HEK293 (cell line): ENCODE data around the gene FGR.

ENCODE experiments used
- CTCF ChIA-PET: fragments of 350-600 bp; formaldehyde crosslinking; extraction: SDS; loops from one replicate; lab custom pipeline; 2021; ENCODE audit warnings: antibody characterized with exemption; lab: Yijun Ruan, JAX
- POLR2A ChIA-PET: fragments of 300-600 bp; formaldehyde crosslinking; extraction: SDS; loops from one replicate; lab custom pipeline; 2020; ENCODE audit warnings: antibody characterized with exemption, inconsistent platforms; lab: Yijun Ruan, JAX
- H3K27ac ChIP-seq: fragments of 200-500 bp; sonication (Bioruptor generic); 2 replicates; pipeline ENCODE4 v1.5.1; 2014; ENCODE audit warnings: low read depth, low read length, control low read depth, inconsistent platforms; ENCODE audit errors: extremely low read depth
- H3K36me3 ChIP-seq, 2 experiments: fragments of 200-500 bp in 1 of 2; sonication (Bioruptor generic) in 1 of 2; 1 replicate in 1 of 2; 2 replicates in 1 of 2; pipeline ENCODE4 v1.5.1; 2014 to 2017; ENCODE audit warnings: inconsistent platforms in 2 of 2, low read length in 2 of 2; ENCODE audit not compliant: control insufficient read depth in 2 of 2, insufficient read depth in 1 of 2
- H3K4me1 ChIP-seq: fragments of 200-500 bp; sonication (Bioruptor generic); 2 replicates; pipeline ENCODE4 v1.5.1; 2014; ENCODE audit warnings: mild to moderate bottlenecking, low read length, inconsistent platforms; ENCODE audit not compliant: control insufficient read depth, insufficient read depth
- H3K4me3 ChIP-seq: 2 replicates; pipeline ENCODE4 v1.5.1; 2011; ENCODE audit warnings: low read depth, mild to moderate bottlenecking, control low read depth, low read length, moderate library complexity
- H3K9me3 ChIP-seq: fragments of 200-500 bp; sonication (Bioruptor generic); 2 replicates; pipeline ENCODE4 v1.5.1; 2014; ENCODE audit warnings: low read depth, low read length, inconsistent platforms; ENCODE audit not compliant: control insufficient read depth, insufficient read depth
- FEZF1 ChIP-seq: fragments of 450-650 bp; formaldehyde crosslinking; IDR thresholded peaks from 2 replicates; pipeline ENCODE4 v1.5.1; 2016; ENCODE audit warnings: missing biosample characterization, missing genetic modification characterization
- HOXA7 ChIP-seq: sonication (generic); formaldehyde crosslinking; IDR thresholded peaks from 2 replicates; pipeline ENCODE4 v1.8.1; 2022; ENCODE audit warnings: missing genetic modification reagents, borderline replicate concordance
- HOXD13 ChIP-seq: sonication (generic); formaldehyde crosslinking; IDR thresholded peaks from 2 replicates; pipeline ENCODE4 v1.8.0; 2022; ENCODE audit warnings: missing genetic modification reagents, borderline replicate concordance
- MZF1 ChIP-seq: fragments of 450-650 bp; formaldehyde crosslinking; IDR thresholded peaks from 2 replicates; pipeline ENCODE4 v1.5.1; 2017; ENCODE audit warnings: missing biosample characterization, missing genetic modification characterization, borderline replicate concordance
- OSR2 ChIP-seq: fragments of 450-650 bp; formaldehyde crosslinking; IDR thresholded peaks from 2 replicates; pipeline ENCODE4 v1.5.1; 2016; ENCODE audit warnings: missing biosample characterization, missing genetic modification characterization
- ZBTB1 ChIP-seq: fragments of 450-650 bp; formaldehyde crosslinking; IDR thresholded peaks from 2 replicates; pipeline ENCODE4 v1.5.1; 2016; ENCODE audit warnings: missing biosample characterization, missing genetic modification characterization
- ZIC2 ChIP-seq: fragments of 450-650 bp; formaldehyde crosslinking; IDR thresholded peaks from 2 replicates; pipeline ENCODE4 v1.5.1; 2016; ENCODE audit warnings: missing biosample characterization, missing genetic modification characterization
- ZNF114 ChIP-seq: fragments of 450-650 bp; formaldehyde crosslinking; IDR thresholded peaks from 2 replicates; pipeline ENCODE4 v1.5.0; 2017; ENCODE audit warnings: missing biosample characterization, missing genetic modification characterization
- ZNF121 ChIP-seq: fragments of 450-650 bp; formaldehyde crosslinking; IDR thresholded peaks from 2 replicates; pipeline ENCODE4 v1.5.1; 2016; ENCODE audit warnings: missing biosample characterization, missing genetic modification characterization
- ZNF133 ChIP-seq: fragments of 450-650 bp; formaldehyde crosslinking; IDR thresholded peaks from 2 replicates; pipeline ENCODE4 v1.5.1; 2016; ENCODE audit warnings: missing biosample characterization, missing genetic modification characterization
- ZNF19 ChIP-seq: fragments of 450-650 bp; formaldehyde crosslinking; IDR thresholded peaks from 2 replicates; pipeline ENCODE4; 2016; ENCODE audit warnings: missing biosample characterization, missing genetic modification characterization, low read depth
- ZNF211 ChIP-seq: fragments of 450-650 bp; formaldehyde crosslinking; IDR thresholded peaks from 2 replicates; pipeline ENCODE4 v1.5.1; 2016; ENCODE audit warnings: low read depth, missing biosample characterization, missing genetic modification characterization
- ZNF530 ChIP-seq: fragments of 450-650 bp; formaldehyde crosslinking; IDR thresholded peaks from 2 replicates; pipeline ENCODE4 v1.5.1; 2016; ENCODE audit warnings: low read depth, missing biosample characterization, missing genetic modification characterization
- ZNF629 ChIP-seq: fragments of 450-650 bp; formaldehyde crosslinking; IDR thresholded peaks from 2 replicates; pipeline ENCODE4 v1.5.1; 2017; ENCODE audit warnings: missing biosample characterization, missing genetic modification characterization
- ZNF677 ChIP-seq: fragments of 450-650 bp; IDR thresholded peaks from 2 replicates; pipeline ENCODE4 v1.5.0; 2018; ENCODE audit warnings: missing biosample characterization, mild to moderate bottlenecking, missing genetic modification characterization, moderate library complexity
- ZNF701 ChIP-seq: fragments of 450-650 bp; formaldehyde crosslinking; IDR thresholded peaks from 2 replicates; pipeline ENCODE4 v1.5.1; 2016; ENCODE audit warnings: missing biosample characterization, missing genetic modification characterization
- TF ChIP-seq, protein P1 (sequence below): fragments of 450-650 bp; formaldehyde crosslinking; optimal IDR thresholded peaks from 2 replicates; pipeline ENCODE3; 2016; ENCODE audit warnings: missing biosample characterization, mild to moderate bottlenecking, missing genetic modification characterization
- TF ChIP-seq, protein P2 (sequence below): fragments of 450-650 bp; formaldehyde crosslinking; IDR thresholded peaks from 2 replicates; pipeline ENCODE4 v1.5.1; 2017; ENCODE audit warnings: missing biosample characterization, missing genetic modification characterization
- TF ChIP-seq, protein P3 (sequence below): fragments of 450-650 bp; formaldehyde crosslinking; IDR thresholded peaks from 2 replicates; pipeline ENCODE4 v1.5.1; 2016; ENCODE audit warnings: missing biosample characterization, missing genetic modification characterization
- TF ChIP-seq, protein P4 (sequence below): fragments of 450-650 bp; formaldehyde crosslinking; IDR thresholded peaks from 2 replicates; pipeline ENCODE4 v1.5.1; 2016; ENCODE audit warnings: missing biosample characterization, missing genetic modification characterization
- TF ChIP-seq, protein P5 (sequence below): fragments of 450-650 bp; formaldehyde crosslinking; conservative IDR thresholded peaks from 2 replicates; pipeline ENCODE4 v1.5.1; 2016; ENCODE audit warnings: low read depth, missing biosample characterization, missing genetic modification characterization

The FGR gene

DNA sequence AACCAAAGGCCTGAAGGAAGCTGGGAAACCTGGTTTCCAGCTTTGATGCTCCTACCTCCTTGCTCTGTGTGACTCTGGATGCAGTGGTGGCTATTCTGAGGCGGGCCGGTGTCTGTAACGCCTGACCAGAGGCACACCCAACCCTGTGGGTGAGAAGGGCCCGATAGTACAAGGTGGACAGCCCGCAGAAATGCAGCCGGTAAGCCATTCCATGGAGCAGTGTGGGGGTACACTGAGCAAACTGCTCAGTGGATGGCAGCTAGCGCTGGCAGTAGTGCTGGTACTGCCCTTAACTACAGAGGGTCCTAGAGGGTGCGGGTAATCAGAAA, 67.0 kb downstream of the FGR start:
- H3K9me3 ChIP-seq: no peaks in the 10 kb centered on the region
- no peak for TF ChIP-seq ZNF121
- TF ChIP-seq ZNF701 (tag by site-specific recombination): no peak
- no peak for TF ChIP-seq ZNF133
- TF ChIP-seq ZNF114 (tag by site-specific recombination): no peak
- TF ChIP-seq ZBTB1 (tag by site-specific recombination): no peak
- TF ChIP-seq, protein P1, sequence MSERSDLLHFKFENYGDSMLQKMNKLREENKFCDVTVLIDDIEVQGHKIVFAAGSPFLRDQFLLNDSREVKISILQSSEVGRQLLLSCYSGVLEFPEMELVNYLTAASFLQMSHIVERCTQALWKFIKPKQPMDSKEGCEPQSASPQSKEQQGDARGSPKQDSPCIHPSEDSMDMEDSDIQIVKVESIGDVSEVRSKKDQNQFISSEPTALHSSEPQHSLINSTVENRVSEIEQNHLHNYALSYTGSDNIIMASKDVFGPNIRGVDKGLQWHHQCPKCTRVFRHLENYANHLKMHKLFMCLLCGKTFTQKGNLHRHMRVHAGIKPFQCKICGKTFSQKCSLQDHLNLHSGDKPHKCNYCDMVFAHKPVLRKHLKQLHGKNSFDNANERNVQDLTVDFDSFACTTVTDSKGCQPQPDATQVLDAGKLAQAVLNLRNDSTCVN (tag by site-specific recombination): no peak
- TF ChIP-seq FEZF1 (tag by site-specific recombination): no peak
- TF ChIP-seq, protein P2, sequence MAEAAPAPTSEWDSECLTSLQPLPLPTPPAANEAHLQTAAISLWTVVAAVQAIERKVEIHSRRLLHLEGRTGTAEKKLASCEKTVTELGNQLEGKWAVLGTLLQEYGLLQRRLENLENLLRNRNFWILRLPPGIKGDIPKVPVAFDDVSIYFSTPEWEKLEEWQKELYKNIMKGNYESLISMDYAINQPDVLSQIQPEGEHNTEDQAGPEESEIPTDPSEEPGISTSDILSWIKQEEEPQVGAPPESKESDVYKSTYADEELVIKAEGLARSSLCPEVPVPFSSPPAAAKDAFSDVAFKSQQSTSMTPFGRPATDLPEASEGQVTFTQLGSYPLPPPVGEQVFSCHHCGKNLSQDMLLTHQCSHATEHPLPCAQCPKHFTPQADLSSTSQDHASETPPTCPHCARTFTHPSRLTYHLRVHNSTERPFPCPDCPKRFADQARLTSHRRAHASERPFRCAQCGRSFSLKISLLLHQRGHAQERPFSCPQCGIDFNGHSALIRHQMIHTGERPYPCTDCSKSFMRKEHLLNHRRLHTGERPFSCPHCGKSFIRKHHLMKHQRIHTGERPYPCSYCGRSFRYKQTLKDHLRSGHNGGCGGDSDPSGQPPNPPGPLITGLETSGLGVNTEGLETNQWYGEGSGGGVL (tag by site-specific recombination): no peak
- TF ChIP-seq, all 188 proteins: peak for 0
- ChIA-PET CTCF (interaction anchor here (0.6 to 8.6 kb wide), 21 partner anchors 8 to 486 kb away, joined by 3 to 111 read pairs (median 5); partner anchors contain the start of gene AHDC1), POLR2A (interaction anchor here (1.0 to 2.3 kb wide), 6 partner anchors 11 to 201 kb away, joined by 3 to 8 read pairs (median 4); partner anchors contain the start of genes MAP3K6 and WASF2)
- H3K4me1 ChIP-seq: peaks cover 8% of the 10 kb centered on the region; the same call in 1 of the 2 replicates
- no peak overlapping the region for H3K27ac ChIP-seq
- no peak overlapping the region for H3K4me3 ChIP-seq
- H3K36me3 ChIP-seq: no peaks in the 10 kb centered on the region

DNA sequence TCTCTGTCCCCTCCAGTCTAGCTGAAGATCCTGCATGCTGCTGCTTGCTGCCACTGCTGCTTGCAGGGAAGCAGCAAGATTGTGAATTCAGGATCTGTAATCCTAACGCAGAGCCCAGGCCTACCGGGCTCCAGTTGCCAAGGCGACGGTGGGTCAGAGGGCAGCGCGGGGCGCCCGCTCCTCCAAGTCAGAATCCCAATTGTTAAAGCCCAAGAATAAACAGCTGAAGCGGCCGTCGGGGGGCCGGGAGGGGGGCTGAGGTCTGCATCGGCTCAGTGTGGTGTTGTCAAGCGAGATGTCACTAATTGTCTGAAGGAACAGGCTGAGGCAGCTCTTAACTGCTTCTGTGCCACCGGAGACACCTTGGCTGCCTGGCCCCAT, 67.8 kb downstream of the FGR start:
- H3K27ac ChIP-seq: no peak overlapping the region
- no peaks in the 10 kb centered on the region for H3K9me3 ChIP-seq
- ChIA-PET CTCF (interaction anchor here (0.6 to 8.6 kb wide), 6 partner anchors 9 to 96 kb away, joined by 3 to 111 read pairs (median 18); partner anchors contain the start of gene AHDC1), POLR2A (interaction anchor here (0.8 to 2.3 kb wide), 2 partner anchors 10 to 37 kb away, joined by 6 to 8 read pairs; partner anchors contain the start of gene AHDC1)
- no peaks in the 10 kb centered on the region for H3K36me3 ChIP-seq
- no peak overlapping the region for H3K4me3 ChIP-seq
- H3K4me1 ChIP-seq: peaks cover 6% of the 10 kb centered on the region; the same call in 1 of the 2 replicates
- TF ChIP-seq ZNF211 (tag by site-specific recombination) (no peak), ZNF19 (tag by site-specific recombination) (no peak), ZNF629 (tag by site-specific recombination) (no peak), ZNF677 (tag by site-specific recombination) (no peak), MZF1 (no peak), OSR2 (no peak), HOXD13 (no peak), HOXA7 (no peak), ZIC2 (tag by site-specific recombination) (no peak), ZNF530 (tag by site-specific recombination) (no peak)
- TF ChIP-seq, protein P3, sequence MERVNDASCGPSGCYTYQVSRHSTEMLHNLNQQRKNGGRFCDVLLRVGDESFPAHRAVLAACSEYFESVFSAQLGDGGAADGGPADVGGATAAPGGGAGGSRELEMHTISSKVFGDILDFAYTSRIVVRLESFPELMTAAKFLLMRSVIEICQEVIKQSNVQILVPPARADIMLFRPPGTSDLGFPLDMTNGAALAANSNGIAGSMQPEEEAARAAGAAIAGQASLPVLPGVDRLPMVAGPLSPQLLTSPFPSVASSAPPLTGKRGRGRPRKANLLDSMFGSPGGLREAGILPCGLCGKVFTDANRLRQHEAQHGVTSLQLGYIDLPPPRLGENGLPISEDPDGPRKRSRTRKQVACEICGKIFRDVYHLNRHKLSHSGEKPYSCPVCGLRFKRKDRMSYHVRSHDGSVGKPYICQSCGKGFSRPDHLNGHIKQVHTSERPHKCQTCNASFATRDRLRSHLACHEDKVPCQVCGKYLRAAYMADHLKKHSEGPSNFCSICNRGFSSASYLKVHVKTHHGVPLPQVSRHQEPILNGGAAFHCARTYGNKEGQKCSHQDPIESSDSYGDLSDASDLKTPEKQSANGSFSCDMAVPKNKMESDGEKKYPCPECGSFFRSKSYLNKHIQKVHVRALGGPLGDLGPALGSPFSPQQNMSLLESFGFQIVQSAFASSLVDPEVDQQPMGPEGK (tag by site-specific recombination): no peak
- TF ChIP-seq, protein P4, sequence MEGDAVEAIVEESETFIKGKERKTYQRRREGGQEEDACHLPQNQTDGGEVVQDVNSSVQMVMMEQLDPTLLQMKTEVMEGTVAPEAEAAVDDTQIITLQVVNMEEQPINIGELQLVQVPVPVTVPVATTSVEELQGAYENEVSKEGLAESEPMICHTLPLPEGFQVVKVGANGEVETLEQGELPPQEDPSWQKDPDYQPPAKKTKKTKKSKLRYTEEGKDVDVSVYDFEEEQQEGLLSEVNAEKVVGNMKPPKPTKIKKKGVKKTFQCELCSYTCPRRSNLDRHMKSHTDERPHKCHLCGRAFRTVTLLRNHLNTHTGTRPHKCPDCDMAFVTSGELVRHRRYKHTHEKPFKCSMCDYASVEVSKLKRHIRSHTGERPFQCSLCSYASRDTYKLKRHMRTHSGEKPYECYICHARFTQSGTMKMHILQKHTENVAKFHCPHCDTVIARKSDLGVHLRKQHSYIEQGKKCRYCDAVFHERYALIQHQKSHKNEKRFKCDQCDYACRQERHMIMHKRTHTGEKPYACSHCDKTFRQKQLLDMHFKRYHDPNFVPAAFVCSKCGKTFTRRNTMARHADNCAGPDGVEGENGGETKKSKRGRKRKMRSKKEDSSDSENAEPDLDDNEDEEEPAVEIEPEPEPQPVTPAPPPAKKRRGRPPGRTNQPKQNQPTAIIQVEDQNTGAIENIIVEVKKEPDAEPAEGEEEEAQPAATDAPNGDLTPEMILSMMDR: no peak
- TF ChIP-seq, protein P5, sequence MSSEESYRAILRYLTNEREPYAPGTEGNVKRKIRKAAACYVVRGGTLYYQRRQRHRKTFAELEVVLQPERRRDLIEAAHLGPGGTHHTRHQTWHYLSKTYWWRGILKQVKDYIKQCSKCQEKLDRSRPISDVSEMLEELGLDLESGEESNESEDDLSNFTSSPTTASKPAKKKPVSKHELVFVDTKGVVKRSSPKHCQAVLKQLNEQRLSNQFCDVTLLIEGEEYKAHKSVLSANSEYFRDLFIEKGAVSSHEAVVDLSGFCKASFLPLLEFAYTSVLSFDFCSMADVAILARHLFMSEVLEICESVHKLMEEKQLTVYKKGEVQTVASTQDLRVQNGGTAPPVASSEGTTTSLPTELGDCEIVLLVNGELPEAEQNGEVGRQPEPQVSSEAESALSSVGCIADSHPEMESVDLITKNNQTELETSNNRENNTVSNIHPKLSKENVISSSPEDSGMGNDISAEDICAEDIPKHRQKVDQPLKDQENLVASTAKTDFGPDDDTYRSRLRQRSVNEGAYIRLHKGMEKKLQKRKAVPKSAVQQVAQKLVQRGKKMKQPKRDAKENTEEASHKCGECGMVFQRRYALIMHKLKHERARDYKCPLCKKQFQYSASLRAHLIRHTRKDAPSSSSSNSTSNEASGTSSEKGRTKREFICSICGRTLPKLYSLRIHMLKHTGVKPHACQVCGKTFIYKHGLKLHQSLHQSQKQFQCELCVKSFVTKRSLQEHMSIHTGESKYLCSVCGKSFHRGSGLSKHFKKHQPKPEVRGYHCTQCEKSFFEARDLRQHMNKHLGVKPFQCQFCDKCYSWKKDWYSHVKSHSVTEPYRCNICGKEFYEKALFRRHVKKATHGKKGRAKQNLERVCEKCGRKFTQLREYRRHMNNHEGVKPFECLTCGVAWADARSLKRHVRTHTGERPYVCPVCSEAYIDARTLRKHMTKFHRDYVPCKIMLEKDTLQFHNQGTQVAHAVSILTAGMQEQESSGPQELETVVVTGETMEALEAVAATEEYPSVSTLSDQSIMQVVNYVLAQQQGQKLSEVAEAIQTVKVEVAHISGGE (tag by site-specific recombination): no peak
